HepG2 (cell line): Measurements from ENCODE around the gene CLDN19.

Source experiments
- ADNP ChIP-seq: sonication (generic); formaldehyde crosslinking; IDR thresholded peaks from 2 replicates; pipeline ENCODE4 v1.4.0; 2020; ENCODE audit warnings: missing genetic modification reagents
- CBX1 ChIP-seq: IDR thresholded peaks from one replicate; pipeline ENCODE4 v1.6.1; 2016; ENCODE audit warnings: antibody characterized with exemption, low read depth
- CHD4 ChIP-seq: fragments of 200-600 bp; sonication (generic); IDR thresholded peaks from 2 replicates; pipeline ENCODE4 v1.7.0; 2017; ENCODE audit warnings: mild to moderate bottlenecking, low read length, borderline replicate concordance
- CTCF ChIP-seq: sonication (generic); formaldehyde crosslinking; IDR thresholded peaks from 2 replicates; pipeline ENCODE4 v1.5.0; 2020; ENCODE audit warnings: mild to moderate bottlenecking, missing genetic modification reagents, moderate library complexity
- ELF3 ChIP-seq: IDR thresholded peaks from 2 replicates; pipeline ENCODE4 v1.6.1; 2016; ENCODE audit warnings: missing genetic modification reagents, missing compliant biosample characterization
- HDAC2 ChIP-seq: sonication (generic); formaldehyde crosslinking; IDR thresholded peaks from 2 replicates; pipeline ENCODE4 v1.4.0; 2020; ENCODE audit warnings: missing genetic modification reagents
- MBNL3 ChIP-seq: fragments of 250-450 bp; sonication (Bioruptor Pico); conservative IDR thresholded peaks from 2 replicates; pipeline ENCODE4 v1.8.0; 2022; ENCODE audit warnings: mild to moderate bottlenecking, inconsistent platforms
- PBX2 ChIP-seq: IDR thresholded peaks from 2 replicates; pipeline ENCODE4 v1.6.1; 2016; ENCODE audit warnings: control low read depth
- SCMH1 ChIP-seq: sonication (generic); formaldehyde crosslinking; IDR thresholded peaks from 2 replicates; pipeline ENCODE4 v1.9.0; 2021; ENCODE audit warnings: missing genetic modification reagents, mild to moderate bottlenecking, borderline replicate concordance
- TRAFD1 ChIP-seq: sonication (generic); formaldehyde crosslinking; IDR thresholded peaks from 2 replicates; pipeline ENCODE4 v1.5.1; 2020; ENCODE audit warnings: missing genetic modification reagents, mild to moderate bottlenecking, borderline replicate concordance
- ZNF274 ChIP-seq: sonication (generic); formaldehyde crosslinking; IDR thresholded peaks from 2 replicates; pipeline ENCODE4 v1.5.1; 2020; ENCODE audit warnings: mild to moderate bottlenecking, missing genetic modification reagents
- ZNF30 ChIP-seq: sonication (generic); formaldehyde crosslinking; IDR thresholded peaks from 2 replicates; pipeline ENCODE4 v1.5.0; 2020; ENCODE audit warnings: mild to moderate bottlenecking, missing genetic modification reagents
- TF ChIP-seq, protein P1 (sequence below): sonication (generic); formaldehyde crosslinking; conservative IDR thresholded peaks from 2 replicates; pipeline ENCODE4 v1.4.0; 2020; ENCODE audit warnings: missing genetic modification reagents

- no peak for TF ChIP-seq PBX2 (CRISPR knock-in tag)
- no peak for TF ChIP-seq MBNL3 (CRISPR knock-in tag)
- no peak for TF ChIP-seq HDAC2 (CRISPR knock-in tag)
- TF ChIP-seq SCMH1 (CRISPR knock-in tag), result no peak
- TF ChIP-seq ELF3 (CRISPR knock-in tag), result no peak
- no peak for TF ChIP-seq TRAFD1 (CRISPR knock-in tag)
- no peak for TF ChIP-seq ZNF274 (CRISPR knock-in tag)
- TF ChIP-seq CHD4, result no peak
- TF ChIP-seq, protein P1, sequence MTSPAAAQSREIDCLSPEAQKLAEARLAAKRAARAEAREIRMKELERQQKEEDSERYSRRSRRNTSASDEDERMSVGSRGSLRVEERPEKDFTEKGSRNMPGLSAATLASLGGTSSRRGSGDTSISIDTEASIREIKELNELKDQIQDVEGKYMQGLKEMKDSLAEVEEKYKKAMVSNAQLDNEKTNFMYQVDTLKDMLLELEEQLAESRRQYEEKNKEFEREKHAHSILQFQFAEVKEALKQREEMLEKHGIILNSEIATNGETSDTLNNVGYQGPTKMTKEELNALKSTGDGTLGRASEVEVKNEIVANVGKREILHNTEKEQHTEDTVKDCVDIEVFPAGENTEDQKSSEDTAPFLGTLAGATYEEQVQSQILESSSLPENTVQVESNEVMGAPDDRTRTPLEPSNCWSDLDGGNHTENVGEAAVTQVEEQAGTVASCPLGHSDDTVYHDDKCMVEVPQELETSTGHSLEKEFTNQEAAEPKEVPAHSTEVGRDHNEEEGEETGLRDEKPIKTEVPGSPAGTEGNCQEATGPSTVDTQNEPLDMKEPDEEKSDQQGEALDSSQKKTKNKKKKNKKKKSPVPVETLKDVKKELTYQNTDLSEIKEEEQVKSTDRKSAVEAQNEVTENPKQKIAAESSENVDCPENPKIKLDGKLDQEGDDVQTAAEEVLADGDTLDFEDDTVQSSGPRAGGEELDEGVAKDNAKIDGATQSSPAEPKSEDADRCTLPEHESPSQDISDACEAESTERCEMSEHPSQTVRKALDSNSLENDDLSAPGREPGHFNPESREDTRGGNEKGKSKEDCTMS (CRISPR knock-in tag), result no peak
- no peak for TF ChIP-seq ADNP (CRISPR knock-in tag)
- no peak for TF ChIP-seq CTCF (CRISPR knock-in tag)
- TF ChIP-seq CBX1, result no peak
- no peak for TF ChIP-seq ZNF30 (CRISPR knock-in tag)
These were observed 28.1 kb upstream of the CLDN19 start for GRCh38 chr1:42768172-42768571.
